GM12801 (cell line): Measurements from ENCODE around the gene NECTIN1.

Experiments
- TF ChIP-seq, protein P1 (sequence below): IDR thresholded peaks from one replicate; pipeline ENCODE4 v1.5.1; 2011; ENCODE audit warnings: control low read depth; ENCODE audit not compliant: insufficient read length; ENCODE audit errors: extremely low read depth

The NECTIN1 gene

DNA sequence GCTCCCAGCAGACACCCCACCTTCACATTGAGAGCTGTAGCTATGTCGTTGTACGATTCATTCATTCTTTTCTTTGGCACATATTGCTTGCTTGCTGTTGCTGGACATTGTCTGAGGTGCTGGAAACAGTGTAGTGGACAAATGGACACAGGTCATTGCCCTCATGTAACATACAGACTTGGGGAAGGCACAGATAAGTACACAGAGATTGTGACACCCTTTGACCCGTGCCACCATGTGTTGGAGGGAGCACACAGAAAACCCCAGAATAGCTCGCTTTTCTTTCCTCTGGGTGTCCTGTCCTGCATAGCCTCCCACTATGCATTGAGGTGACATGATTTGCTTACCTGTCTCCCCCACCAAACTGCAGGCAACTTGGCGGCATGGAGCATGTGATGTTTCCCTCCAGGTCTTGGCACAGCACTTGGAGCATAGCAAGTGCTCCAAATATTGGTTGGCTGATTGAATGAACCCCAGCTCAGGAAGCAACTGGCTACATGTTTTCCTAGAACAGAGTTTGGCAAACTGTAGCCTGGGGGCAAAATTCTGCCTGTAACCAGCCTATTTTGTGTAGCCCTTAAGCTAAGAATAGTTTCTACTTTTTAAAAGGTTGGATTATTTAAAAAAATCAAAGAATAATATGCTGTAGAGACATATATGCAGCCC, 30.9 kb upstream of the NECTIN1 start:
- TF ChIP-seq, protein P1, sequence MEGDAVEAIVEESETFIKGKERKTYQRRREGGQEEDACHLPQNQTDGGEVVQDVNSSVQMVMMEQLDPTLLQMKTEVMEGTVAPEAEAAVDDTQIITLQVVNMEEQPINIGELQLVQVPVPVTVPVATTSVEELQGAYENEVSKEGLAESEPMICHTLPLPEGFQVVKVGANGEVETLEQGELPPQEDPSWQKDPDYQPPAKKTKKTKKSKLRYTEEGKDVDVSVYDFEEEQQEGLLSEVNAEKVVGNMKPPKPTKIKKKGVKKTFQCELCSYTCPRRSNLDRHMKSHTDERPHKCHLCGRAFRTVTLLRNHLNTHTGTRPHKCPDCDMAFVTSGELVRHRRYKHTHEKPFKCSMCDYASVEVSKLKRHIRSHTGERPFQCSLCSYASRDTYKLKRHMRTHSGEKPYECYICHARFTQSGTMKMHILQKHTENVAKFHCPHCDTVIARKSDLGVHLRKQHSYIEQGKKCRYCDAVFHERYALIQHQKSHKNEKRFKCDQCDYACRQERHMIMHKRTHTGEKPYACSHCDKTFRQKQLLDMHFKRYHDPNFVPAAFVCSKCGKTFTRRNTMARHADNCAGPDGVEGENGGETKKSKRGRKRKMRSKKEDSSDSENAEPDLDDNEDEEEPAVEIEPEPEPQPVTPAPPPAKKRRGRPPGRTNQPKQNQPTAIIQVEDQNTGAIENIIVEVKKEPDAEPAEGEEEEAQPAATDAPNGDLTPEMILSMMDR: no peak

DNA sequence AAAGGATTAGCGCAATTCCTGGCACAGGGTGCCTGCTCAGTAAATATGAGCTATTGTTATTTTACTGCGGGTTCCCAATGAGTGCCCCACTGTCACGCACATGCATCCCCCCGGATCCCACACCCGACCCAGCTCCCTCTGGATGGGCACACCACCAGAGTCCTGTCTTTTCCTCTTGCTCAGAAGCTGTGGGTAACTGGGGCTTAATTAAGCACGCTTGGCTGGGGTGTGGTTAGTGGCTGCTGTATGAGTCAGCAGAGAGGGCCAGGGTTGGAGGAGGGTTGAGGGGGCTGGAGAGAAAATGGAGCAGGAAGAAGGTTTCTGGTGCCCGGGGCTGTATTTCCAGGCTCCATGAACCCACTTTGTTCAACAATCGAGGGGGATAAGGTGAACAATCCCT, 30.3 kb upstream of the NECTIN1 start:
- TF ChIP-seq, protein P1: no peak

- TF ChIP-seq, protein P1: no peak
These were observed 29.3 kb upstream of the NECTIN1 start for GRCh38 chr11:119758291-119758690.

DNA sequence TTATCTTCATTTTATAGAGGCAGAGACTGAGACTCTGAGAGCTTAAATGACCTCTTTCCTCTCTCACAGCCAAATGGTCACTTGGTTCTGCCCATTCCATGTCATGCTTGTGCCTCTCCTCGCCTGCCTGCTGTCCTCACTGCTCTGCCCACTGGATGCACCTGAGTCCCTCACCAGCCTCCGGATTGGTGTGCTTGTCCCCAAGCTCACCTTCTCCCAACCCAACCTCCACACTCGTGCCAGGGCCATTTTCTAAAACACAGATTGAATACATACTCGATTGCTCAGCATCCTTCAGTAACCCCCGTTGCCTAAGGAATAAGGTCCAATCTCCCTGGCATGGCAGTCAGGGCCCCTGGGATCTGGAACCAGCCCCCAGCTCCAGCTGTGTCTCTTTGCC, 28.4 kb upstream of the NECTIN1 start:
- TF ChIP-seq, protein P1: no peak

DNA sequence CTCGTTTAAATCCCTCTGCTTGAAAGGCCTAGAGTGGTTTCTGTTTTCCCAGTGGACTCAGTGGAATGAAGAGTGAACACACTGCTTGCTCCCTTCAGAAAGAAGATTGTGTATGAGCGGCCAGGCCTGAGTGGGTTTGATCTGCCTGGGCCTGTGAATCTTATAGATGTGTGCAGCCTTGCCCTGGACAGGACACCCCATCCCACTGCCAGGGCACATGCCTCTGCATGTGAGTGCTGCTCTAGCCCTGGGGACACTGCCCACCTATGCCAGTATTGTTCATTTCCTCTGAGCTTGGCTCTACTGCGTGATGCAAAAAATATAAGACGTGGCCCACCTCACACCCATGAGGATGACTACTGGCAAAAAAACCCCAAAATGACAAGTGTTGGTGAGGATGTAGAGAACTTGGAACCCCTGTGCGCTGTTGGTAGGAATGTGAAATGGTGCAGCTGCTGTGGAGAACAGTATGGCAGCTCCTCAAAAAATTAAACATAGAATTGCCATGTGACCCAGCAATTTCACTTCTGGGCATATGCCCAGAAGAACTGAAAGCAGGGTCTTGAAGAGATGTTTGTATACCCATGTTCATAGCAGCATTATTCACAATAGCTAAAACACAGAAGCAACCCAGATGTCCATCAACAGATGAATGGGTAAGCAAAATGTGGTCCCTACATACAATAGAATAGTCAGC, 27.3 kb upstream of the NECTIN1 start:
- TF ChIP-seq, protein P1: no peak

DNA sequence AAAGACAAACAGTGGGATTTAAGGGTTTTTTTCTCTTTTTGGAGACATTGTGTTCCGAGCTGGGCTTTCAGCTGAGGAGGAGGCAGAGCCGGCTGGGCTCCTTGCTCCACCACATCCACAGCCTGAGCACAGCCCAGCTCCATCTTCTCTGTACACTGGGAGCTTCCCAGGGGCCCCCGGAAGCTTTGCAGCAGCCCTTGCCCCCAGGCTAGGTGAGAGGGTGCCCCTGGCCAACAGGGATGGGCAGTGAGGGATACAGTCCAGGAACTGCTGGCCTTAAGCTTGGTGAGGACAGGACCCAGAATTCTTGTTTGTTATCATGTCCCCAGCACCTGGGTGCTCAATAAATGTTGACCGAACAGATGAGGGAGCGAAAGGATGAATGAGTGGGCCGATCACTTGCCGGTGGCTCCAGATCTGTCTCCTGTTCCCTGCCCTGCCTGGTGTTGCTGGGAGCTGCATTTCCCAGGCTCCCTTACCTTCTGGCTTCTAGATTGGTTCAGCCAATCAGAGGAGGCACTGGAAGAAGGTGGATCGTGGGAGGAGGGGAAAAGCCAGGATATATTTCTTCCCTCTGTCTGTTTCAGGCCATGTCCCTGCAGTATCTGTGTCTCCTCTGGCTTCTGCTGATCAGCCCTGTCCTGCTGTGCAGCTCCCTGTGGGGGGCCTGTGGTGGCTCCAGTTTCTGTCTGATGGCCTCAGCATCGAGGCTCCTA, 26.5 kb upstream of the NECTIN1 start:
- TF ChIP-seq, protein P1: no peak

- TF ChIP-seq, protein P1: no peak
These were observed 25.8 kb upstream of the NECTIN1 start for GRCh38 chr11:119754656-119755355.
